Loucy (cell line): Measurements from ENCODE around the gene DYNC2H1.
A peak's percentile ranks its signal among the peaks of the same experiment; 100 is the strongest.

Experiments
- H2AFZ ChIP-seq: fragments of 200-600 bp; sonication (generic); 2 replicates; pipeline ENCODE4 v1.6.0; 2016; ENCODE audit warnings: antibody characterized with exemption, mild to moderate bottlenecking, low read length, moderate library complexity
- H3F3A ChIP-seq: fragments of 200-600 bp; 2 replicates; pipeline ENCODE4 v1.6.0; 2016; ENCODE audit warnings: antibody characterized with exemption, low read depth, mild to moderate bottlenecking
- H3K27me3 ChIP-seq: fragments of 200-600 bp; sonication (generic); 2 replicates; pipeline ENCODE4 v1.6.1; 2014; ENCODE audit warnings: low read length, mild to moderate bottlenecking; ENCODE audit not compliant: insufficient read depth, poor library complexity, severe bottlenecking
- H3K36me3 ChIP-seq: fragments of 200-600 bp; sonication (generic); 2 replicates; pipeline ENCODE4 v1.6.1; 2016; ENCODE audit warnings: low read length; ENCODE audit not compliant: insufficient read depth
- H3K4me1 ChIP-seq: fragments of 200-600 bp; sonication (generic); 2 replicates; pipeline ENCODE4 v1.5.1; 2014; ENCODE audit warnings: low read length, mild to moderate bottlenecking; ENCODE audit not compliant: insufficient read depth, poor library complexity, severe bottlenecking
- H3K4me2 ChIP-seq: fragments of 200-600 bp; sonication (generic); 2 replicates; pipeline ENCODE4 v1.6.0; 2014; ENCODE audit warnings: antibody characterized with exemption, low read length, low read depth, mild to moderate bottlenecking; ENCODE audit not compliant: poor library complexity, severe bottlenecking
- H3K4me3 ChIP-seq: fragments of 200-600 bp; sonication (generic); 2 replicates; pipeline ENCODE4 v1.5.1; 2014; ENCODE audit warnings: low read length, mild to moderate bottlenecking, mixed read lengths; ENCODE audit not compliant: poor library complexity, severe bottlenecking
- H3K79me2 ChIP-seq: fragments of 200-600 bp; sonication (generic); 2 replicates; pipeline ENCODE4 v1.6.1; 2014; ENCODE audit warnings: low read length; ENCODE audit not compliant: insufficient read depth
- H3K9ac ChIP-seq: fragments of 200-600 bp; sonication (generic); 2 replicates; pipeline ENCODE4 v1.6.0; 2014; ENCODE audit warnings: mild to moderate bottlenecking, low read depth, low read length, moderate library complexity; ENCODE audit not compliant: poor library complexity, severe bottlenecking
- H3K9me2 ChIP-seq: fragments of 200-600 bp; sonication (generic); replicated peaks from 2 replicates; pipeline ENCODE4 v1.6.1; 2016; ENCODE audit warnings: low read depth, low read length, mixed read lengths
- H3K9me3 ChIP-seq: fragments of 200-600 bp; sonication (generic); 2 replicates; pipeline ENCODE4 v1.6.1; 2014; ENCODE audit warnings: mild to moderate bottlenecking, antibody characterized with exemption, low read length, low read depth; ENCODE audit not compliant: insufficient read depth
- H4K20me1 ChIP-seq: fragments of 200-600 bp; sonication (generic); 2 replicates; pipeline ENCODE4 v1.6.0; 2014; ENCODE audit warnings: antibody characterized with exemption, low read length, mild to moderate bottlenecking; ENCODE audit not compliant: insufficient read depth, poor library complexity, severe bottlenecking
- EZH2phosphoT487 ChIP-seq: fragments of 200-600 bp; IDR thresholded peaks from 2 replicates; pipeline ENCODE4 v1.6.1; 2018; ENCODE audit warnings: antibody characterized with exemption, mild to moderate bottlenecking, moderate library complexity, borderline replicate concordance
- TF ChIP-seq, protein P1 (sequence below): fragments of 200-600 bp; sonication (generic); conservative IDR thresholded peaks from 2 replicates; pipeline ENCODE4 v1.5.1; 2014; ENCODE audit warnings: mild to moderate bottlenecking, antibody characterized with exemption, low read length

Gene DYNC2H1

GRCh38 chr11:103325686-103326069, 216.5 kb downstream of the DYNC2H1 start:
- Histone ChIP-seq H3K4me2 (peak overlapping the region; percentile 55), H3K9ac (peak overlapping the region; percentile 6), H3K4me3 (peak overlapping the region; percentile 54), H4K20me1 (no peaks in the 10 kb centered on the region), H3K4me1 (peaks cover 10% of the 10 kb centered on the region), H2AFZ (peak overlapping the region; percentile 93), H3F3A (no peaks in the 10 kb centered on the region), H3K9me2 (no peaks in the 10 kb centered on the region), H3K79me2 (no peaks in the 10 kb centered on the region), H3K9me3 (no peaks in the 10 kb centered on the region), H3K27me3 (peaks cover 13% of the 10 kb centered on the region), H3K36me3 (no peaks in the 10 kb centered on the region)
- TF ChIP-seq, protein P1, sequence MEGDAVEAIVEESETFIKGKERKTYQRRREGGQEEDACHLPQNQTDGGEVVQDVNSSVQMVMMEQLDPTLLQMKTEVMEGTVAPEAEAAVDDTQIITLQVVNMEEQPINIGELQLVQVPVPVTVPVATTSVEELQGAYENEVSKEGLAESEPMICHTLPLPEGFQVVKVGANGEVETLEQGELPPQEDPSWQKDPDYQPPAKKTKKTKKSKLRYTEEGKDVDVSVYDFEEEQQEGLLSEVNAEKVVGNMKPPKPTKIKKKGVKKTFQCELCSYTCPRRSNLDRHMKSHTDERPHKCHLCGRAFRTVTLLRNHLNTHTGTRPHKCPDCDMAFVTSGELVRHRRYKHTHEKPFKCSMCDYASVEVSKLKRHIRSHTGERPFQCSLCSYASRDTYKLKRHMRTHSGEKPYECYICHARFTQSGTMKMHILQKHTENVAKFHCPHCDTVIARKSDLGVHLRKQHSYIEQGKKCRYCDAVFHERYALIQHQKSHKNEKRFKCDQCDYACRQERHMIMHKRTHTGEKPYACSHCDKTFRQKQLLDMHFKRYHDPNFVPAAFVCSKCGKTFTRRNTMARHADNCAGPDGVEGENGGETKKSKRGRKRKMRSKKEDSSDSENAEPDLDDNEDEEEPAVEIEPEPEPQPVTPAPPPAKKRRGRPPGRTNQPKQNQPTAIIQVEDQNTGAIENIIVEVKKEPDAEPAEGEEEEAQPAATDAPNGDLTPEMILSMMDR: no peak
- TF ChIP-seq EZH2phosphoT487: no peak

GRCh38 chr11:103326070-103326794, 217.0 kb downstream of the DYNC2H1 start:
- Histone ChIP-seq H3F3A (no peaks in the 10 kb centered on the region), H3K4me3 (peak overlapping the region; percentile 54), H3K36me3 (no peaks in the 10 kb centered on the region), H3K79me2 (no peaks in the 10 kb centered on the region), H3K4me1 (peaks cover 10% of the 10 kb centered on the region), H3K9me2 (no peaks in the 10 kb centered on the region), H3K9ac (peak overlapping the region; percentile 6), H3K4me2 (peak overlapping the region; percentile 55), H4K20me1 (no peaks in the 10 kb centered on the region), H2AFZ (peak overlapping the region; percentile 93), H3K9me3 (no peaks in the 10 kb centered on the region), H3K27me3 (peaks cover 13% of the 10 kb centered on the region)
- TF ChIP-seq, protein P1: peak; percentile 88
- no peak for TF ChIP-seq EZH2phosphoT487

- no peaks in the 10 kb centered on the region for H3K9me2 ChIP-seq
- H3K9ac ChIP-seq: no peak overlapping the region
- H3K9me3 ChIP-seq: no peaks in the 10 kb centered on the region
- H3F3A ChIP-seq: no peaks in the 10 kb centered on the region
- TF ChIP-seq EZH2phosphoT487: no peak
- TF ChIP-seq, protein P1: no peak
- no peaks in the 10 kb centered on the region for H4K20me1 ChIP-seq
- peaks cover 20% of the 10 kb centered on the region for H3K4me1 ChIP-seq
- no peaks in the 10 kb centered on the region for H3K36me3 ChIP-seq
- H2AFZ ChIP-seq: no peak overlapping the region
- H3K4me2 ChIP-seq: no peak overlapping the region
- no peak overlapping the region for H3K4me3 ChIP-seq
- H3K79me2 ChIP-seq: no peaks in the 10 kb centered on the region
- peaks cover 13% of the 10 kb centered on the region for H3K27me3 ChIP-seq
Observed at GRCh38 chr11:103327721-103328120, 218.5 kb downstream of the DYNC2H1 start.
